Gastroesophageal sphincter (tissue), 4 donors: Measurements from ENCODE around the gene KLHL11. TPM values are rescaled to one million over a fixed set of nuclear protein-coding genes. Genes with fewer than 3 reads are reported as not detected.

Experiments used
- ATAC-seq: fragments of 150-250 bp; one replicate; pipeline ENCODE4 v1.9.1; 2016; ENCODE audit warnings: mild to moderate bottlenecking, moderate library complexity
- H3K27ac ChIP-seq, 4 donors: fragments of 200-600 bp; sonication (generic) in 3 of 4; 1 replicate in 3 of 4; 2 replicates in 1 of 4; pipeline ENCODE4 v1.5.1; 2016 to 2019
- H3K27me3 ChIP-seq: fragments of 200-600 bp; sonication (generic); one replicate; pipeline ENCODE4 v1.5.1; 2019
- H3K36me3 ChIP-seq, 2 donors: fragments of 200-600 bp; sonication (generic); one replicate each; pipeline ENCODE4 v1.5.1; 2019; ENCODE audit warnings: control low read depth in 1 of 2
- H3K4me1 ChIP-seq, 3 donors: fragments of 200-600 bp; sonication (generic); 1 replicate in 2 of 3; 2 replicates in 1 of 3; pipeline ENCODE4 v1.5.1; 2016 to 2019; ENCODE audit warnings: control low read depth in 2 of 3
- H3K4me3 ChIP-seq, 2 donors: fragments of 200-600 bp; sonication (generic); one replicate each; pipeline ENCODE4 v1.5.1; 2019; ENCODE audit warnings: mild to moderate bottlenecking in 1 of 2, moderate library complexity in 1 of 2
- H3K9me3 ChIP-seq, 3 donors: fragments of 200-600 bp; sonication (generic); one replicate each; pipeline ENCODE4 v1.5.1; 2017 to 2019; ENCODE audit warnings: control low read depth in 2 of 3
- CTCF ChIP-seq, 4 experiments: fragments of 200-600 bp in 2 of 4; fragments of 450-650 bp in 2 of 4; sonication (generic) in 1 of 4; IDR thresholded peaks; one replicate each; pipeline ENCODE4 v1.5.1; 2017 to 2019; ENCODE audit warnings: antibody characterized with exemption in 4 of 4, mild to moderate bottlenecking in 2 of 4, moderate library complexity in 2 of 4
- EP300 ChIP-seq: sonication (generic); formaldehyde crosslinking; IDR thresholded peaks from one replicate; pipeline ENCODE4 v1.6.1; 2017; ENCODE audit warnings: antibody characterized with exemption, mild to moderate bottlenecking
- POLR2A ChIP-seq, 2 donors: fragments of 450-650 bp; IDR thresholded peaks; one replicate each; pipeline ENCODE4 v1.6.1; 2017; ENCODE audit warnings: antibody characterized with exemption in 2 of 2, mild to moderate bottlenecking in 2 of 2, moderate library complexity in 1 of 2
- POLR2AphosphoS5 ChIP-seq: sonication (generic); formaldehyde crosslinking; IDR thresholded peaks from one replicate; pipeline ENCODE4 v1.6.1; 2017; ENCODE audit warnings: antibody characterized with exemption
- WGBS, 2 donors: methylation state at CpG; one replicate each; pipeline ENCODE4 v1.1.5; 2018; ENCODE audit warnings: low coverage in 1 of 2; 5-methylcytosine and 5-hydroxymethylcytosine counted together
- total RNA-seq, 4 donors: library from RNA; depleted of rRNA; stranded (reverse); fragments of >200 nt; gene quantifications; one replicate each; pipeline ENCODE4 v1.1.0, GENCODE V29; 2016

Gene KLHL11
- total RNA-seq, 4 donors from 2014 or later = 17.5 to 32.7 (median 22.7) TPM

DNA sequence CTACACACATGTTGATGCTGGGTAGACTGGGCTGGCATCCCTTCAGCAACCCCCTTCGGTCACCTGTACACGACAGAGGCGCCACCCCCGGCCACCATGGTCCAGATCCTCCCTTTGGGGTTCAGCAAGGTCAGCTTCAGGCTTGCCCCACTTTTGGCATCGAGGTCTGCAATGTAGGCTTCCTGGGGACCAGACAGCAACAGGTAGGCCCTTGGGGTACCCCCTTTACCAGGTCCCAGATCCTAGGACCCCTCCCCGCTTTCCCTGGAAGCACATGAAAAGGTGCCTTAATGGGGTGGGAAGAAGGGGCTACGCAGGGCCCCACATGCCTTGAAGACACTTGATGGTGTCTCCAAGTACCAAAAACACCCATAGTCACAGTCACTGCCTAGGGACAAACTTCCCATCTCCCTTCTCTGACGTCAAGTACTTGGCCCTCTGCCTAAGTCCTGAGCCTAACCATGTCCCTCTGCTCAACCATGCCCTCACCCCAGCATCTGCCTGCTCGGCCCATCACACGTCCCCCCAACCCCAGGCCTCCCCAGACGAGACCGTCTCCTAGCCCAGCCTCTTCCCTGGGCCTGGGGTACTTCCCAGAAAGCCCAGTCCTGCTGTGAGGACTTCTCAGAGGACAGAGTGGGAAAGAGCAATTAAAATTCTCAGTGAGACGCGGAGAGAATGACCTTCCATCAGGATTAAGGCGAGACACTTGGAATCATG, 41.4 kb upstream of the KLHL11 start:
- Histone ChIP-seq H3K4me3 (no peak overlapping the region), H3K4me1 (no peaks in the 10 kb centered on the region), H3K36me3 (peaks cover 0 to 100% of the 10 kb centered on the region in 2 donors), H3K27me3 (no peaks in the 10 kb centered on the region), H3K27ac (no peak overlapping the region), H3K9me3 (no peaks in the 10 kb centered on the region)
- no peak for ATAC-seq
- TF ChIP-seq POLR2AphosphoS5 (no peak), POLR2A (IDR thresholded peaks at IDR 0.05) (no peak), EP300 (no peak), CTCF (IDR thresholded peaks at IDR 0.05) (no peak)
- 68 to 72% methylated on average over 4 to 11 of the region's 15 CpGs for WGBS, 2 donors

GRCh38 chr17:41905172-41905571, 39.9 kb upstream of the KLHL11 start:
- no peak for TF ChIP-seq POLR2A (IDR thresholded peaks at IDR 0.05)
- no peak for TF ChIP-seq CTCF (IDR thresholded peaks at IDR 0.05)
- TF ChIP-seq POLR2AphosphoS5 = no peak
- no peak for TF ChIP-seq EP300
- H3K27me3 ChIP-seq = no peaks in the 10 kb centered on the region
- peaks cover 0 to 100% of the 10 kb centered on the region in 2 donors for H3K36me3 ChIP-seq
- WGBS, 2 donors = 92% methylated on average over 2 of the region's 4 CpGs; no CpG with 5 or more reads in 1 of the 2 donors
- no peak for ATAC-seq
- H3K4me3 ChIP-seq = no peak overlapping the region
- H3K27ac ChIP-seq = no peak overlapping the region
- H3K9me3 ChIP-seq = no peaks in the 10 kb centered on the region
- H3K4me1 ChIP-seq = no peaks in the 10 kb centered on the region

GRCh38 chr17:41904242-41904841, 39.1 kb upstream of the KLHL11 start:
- H3K36me3 ChIP-seq = peaks cover 0 to 99% of the 10 kb centered on the region in 2 donors
- H3K27ac ChIP-seq = no peak overlapping the region
- no peak for TF ChIP-seq EP300
- TF ChIP-seq CTCF (IDR thresholded peaks at IDR 0.05) = no peak
- TF ChIP-seq POLR2A (IDR thresholded peaks at IDR 0.05) = no peak
- TF ChIP-seq POLR2AphosphoS5 = no peak
- H3K4me1 ChIP-seq = no peaks in the 10 kb centered on the region
- no peak for ATAC-seq
- no peak overlapping the region for H3K4me3 ChIP-seq
- H3K27me3 ChIP-seq = no peaks in the 10 kb centered on the region
- 93 to 100% methylated on average over 3 to 6 of the region's 7 CpGs for WGBS, 2 donors
- H3K9me3 ChIP-seq = no peaks in the 10 kb centered on the region

- WGBS, 2 donors = 84 to 97% methylated on average over 6 to 8 of the region's 11 CpGs
- Histone ChIP-seq H3K4me1 (no peaks in the 10 kb centered on the region), H3K27me3 (no peaks in the 10 kb centered on the region), H3K4me3 (no peak overlapping the region), H3K27ac (no peak overlapping the region), H3K36me3 (peaks cover 0 to 99% of the 10 kb centered on the region in 2 donors), H3K9me3 (no peaks in the 10 kb centered on the region)
- no peak for TF ChIP-seq POLR2AphosphoS5
- TF ChIP-seq EP300 = no peak
- TF ChIP-seq CTCF (IDR thresholded peaks at IDR 0.05) = no peak
- TF ChIP-seq POLR2A (IDR thresholded peaks at IDR 0.05) = no peak
- ATAC-seq = no peak
These were observed 36.4 kb upstream of the KLHL11 start for GRCh38 chr17:41901646-41902045.

GRCh38 chr17:41896726-41897125, 31.5 kb upstream of the KLHL11 start:
- H3K4me3 ChIP-seq = no peak overlapping the region
- peaks cover 0 to 21% (median 4%) of the 10 kb centered on the region in 3 donors for H3K4me1 ChIP-seq
- peaks cover 0 to 99% of the 10 kb centered on the region in 2 donors for H3K36me3 ChIP-seq
- no peaks in the 10 kb centered on the region for H3K9me3 ChIP-seq
- no peak for TF ChIP-seq CTCF (IDR thresholded peaks at IDR 0.05)
- no peak for TF ChIP-seq EP300
- TF ChIP-seq POLR2AphosphoS5 = no peak
- TF ChIP-seq POLR2A (IDR thresholded peaks at IDR 0.05) = no peak
- ATAC-seq = no peak
- H3K27ac ChIP-seq = no peak overlapping the region
- no peaks in the 10 kb centered on the region for H3K27me3 ChIP-seq
- WGBS, 2 donors = 78% methylated on average over 4 of the region's 6 CpGs; no CpG with 5 or more reads in 1 of the 2 donors
